ENCODE results near the gene TMEM87B.
"Not testable (repeated sequence)": the region's sequence is repeated elsewhere in the genome, so short reads cannot be mapped to it uniquely, and the experiment has no call there.

The TMEM87B gene

DNA sequence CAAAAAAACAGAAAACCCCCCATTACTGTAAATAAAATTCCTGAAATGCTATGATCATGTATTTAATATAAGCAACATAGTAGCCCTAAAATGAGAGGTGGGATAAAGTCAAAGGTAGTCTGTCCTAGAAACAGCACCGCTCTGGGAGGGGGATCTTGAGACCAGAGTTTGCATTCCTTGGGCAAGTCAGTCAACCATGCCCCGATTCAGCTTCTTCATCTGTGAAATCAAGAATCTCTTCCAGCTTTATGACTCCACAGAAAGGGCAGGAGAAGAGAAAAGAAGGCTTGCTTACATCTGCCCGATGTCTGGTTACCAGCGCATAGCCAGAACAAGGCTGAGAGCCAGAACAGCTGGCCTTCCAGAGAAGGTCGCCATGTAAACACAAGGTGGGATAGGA, 81.0 kb downstream of the TMEM87B start:
- DNase-seq = no peak

DNA sequence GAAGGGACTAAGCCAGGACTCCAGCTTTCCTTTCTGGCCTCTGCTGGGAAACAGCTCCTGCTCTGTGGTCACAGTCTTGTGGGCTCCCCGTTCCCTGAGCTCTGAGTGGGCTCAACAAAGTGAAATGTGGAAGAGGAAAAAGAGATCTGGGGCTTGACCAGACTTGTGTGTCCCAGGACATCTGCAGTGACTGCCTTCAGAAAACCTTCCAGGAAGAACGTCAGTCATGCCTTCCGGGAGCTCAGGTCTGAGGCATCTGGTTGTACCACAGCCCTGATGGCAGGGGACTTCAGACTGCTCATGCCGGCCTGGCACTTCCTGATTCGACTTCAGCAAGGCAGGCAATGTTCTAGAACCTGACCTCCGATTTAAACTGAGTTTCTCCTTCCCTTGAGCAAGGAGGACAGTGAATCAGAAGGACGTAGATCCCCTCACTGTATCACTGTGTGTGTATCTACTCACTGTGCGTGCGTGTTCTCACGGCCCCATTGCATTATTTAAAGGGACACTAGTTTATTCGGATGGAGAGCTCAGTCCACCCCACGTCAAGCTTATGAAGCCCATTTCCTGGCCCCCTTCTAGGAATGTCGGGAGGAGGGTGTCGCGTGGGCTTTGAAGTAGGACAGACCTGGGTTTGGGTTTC, 82.6 kb downstream of the TMEM87B start:
- DNase-seq = no peak

DNA sequence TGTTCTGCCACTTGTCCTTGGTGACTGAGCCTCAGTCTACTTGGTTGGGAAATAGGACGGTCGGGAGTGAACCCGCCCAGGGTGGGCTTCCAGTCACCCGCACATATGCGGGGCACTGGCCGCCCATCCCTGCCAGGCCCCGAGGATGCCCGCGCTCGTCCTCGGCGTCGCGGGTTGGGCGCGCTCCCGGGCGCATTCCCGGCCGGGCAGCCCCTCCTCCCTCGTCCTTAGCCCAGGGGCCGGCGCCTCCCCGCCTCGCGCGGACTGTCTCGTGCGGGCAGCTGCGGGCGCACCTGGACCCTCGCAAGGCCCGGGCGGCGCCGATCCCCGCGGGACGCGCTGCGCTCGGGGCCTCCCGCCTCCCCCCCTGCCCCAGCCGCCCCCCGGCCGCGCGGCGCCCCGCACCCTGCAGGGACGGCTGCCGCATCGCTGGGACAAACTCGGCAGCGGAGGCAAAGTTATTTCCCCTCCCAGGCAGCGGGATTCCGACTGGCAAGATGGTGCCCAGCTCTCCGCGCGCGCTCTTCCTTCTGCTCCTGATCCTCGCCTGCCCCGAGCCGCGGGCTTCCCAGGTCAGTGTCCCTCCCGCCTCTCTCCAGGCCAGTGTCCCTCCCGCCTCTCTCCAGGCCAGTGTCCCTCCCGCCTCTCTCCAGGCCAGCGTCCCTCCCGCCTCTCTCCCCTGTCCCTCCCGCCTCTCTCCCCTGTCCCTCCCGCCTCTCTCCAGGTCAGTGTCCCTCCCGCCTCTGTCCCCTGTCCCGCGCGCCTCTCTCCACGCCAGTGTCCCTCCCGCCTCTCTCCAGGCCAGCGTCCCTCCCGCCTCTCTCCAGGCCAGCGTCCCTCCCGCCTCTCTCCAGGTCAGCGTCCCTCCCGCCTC, 83.3 kb downstream of the TMEM87B start, which contains the start of gene FBLN7:
TSS of gene FBLN7 (plus strand) at position 227 of the 874 bp plus-strand sequence. CDS start at position 498, 271 bp downstream.
- DNase-seq = peak; percentile 18

DNA sequence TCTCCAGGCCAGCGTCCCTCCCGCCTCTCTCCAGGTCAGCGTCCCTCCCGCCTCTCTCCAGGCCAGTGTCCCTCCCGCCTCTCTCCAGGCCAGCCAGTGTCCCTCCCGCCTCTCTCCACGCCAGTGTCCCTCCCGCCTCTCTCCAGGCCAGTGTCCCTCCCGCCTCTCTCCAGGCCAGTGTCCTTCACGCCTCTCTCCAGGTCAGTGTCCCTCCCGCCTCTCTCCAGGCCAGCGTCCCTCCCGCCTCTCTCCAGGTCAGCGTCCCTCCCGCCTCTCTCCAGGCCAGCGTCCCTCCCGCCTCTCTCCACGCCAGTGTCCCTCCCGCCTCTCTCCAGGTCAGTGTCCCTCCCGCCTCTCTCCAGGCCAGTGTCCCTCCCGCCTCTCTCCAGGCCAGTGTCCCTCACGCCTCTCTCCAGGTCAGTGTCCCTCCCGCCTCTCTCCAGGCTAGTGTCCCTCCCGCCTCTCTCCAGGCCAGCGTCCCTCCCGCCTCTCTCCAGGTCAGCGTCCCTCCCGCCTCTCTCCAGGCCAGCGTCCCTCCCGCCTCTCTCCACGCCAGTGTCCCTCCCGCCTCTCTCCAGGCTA, 84.1 kb downstream of the TMEM87B start:
- not testable (repeated sequence) for DNase-seq

DNA sequence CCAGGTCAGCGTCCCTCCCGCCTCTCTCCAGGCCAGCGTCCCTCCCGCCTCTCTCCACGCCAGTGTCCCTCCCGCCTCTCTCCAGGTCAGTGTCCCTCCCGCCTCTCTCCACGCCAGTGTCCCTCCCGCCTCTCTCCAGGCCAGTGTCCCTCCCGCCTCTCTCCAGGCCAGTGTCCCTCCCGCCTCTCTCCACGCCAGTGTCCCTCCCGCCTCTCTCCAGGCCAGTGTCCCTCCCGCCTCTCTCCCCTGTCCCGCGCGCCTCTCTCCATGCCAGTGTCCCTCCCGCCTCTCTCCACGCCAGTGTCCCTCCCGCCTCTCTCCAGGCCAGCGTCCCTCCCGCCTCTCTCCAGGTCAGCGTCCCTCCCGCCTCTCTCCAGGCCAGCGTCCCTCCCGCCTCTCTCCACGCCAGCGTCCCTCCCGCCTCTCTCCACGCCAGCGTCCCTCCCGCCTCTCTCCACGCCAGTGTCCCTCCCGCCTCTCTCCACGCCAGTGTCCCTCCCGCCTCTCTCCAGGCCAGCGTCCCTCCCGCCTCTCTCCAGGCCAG, 84.7 kb downstream of the TMEM87B start:
- not testable (repeated sequence) for DNase-seq

DNA sequence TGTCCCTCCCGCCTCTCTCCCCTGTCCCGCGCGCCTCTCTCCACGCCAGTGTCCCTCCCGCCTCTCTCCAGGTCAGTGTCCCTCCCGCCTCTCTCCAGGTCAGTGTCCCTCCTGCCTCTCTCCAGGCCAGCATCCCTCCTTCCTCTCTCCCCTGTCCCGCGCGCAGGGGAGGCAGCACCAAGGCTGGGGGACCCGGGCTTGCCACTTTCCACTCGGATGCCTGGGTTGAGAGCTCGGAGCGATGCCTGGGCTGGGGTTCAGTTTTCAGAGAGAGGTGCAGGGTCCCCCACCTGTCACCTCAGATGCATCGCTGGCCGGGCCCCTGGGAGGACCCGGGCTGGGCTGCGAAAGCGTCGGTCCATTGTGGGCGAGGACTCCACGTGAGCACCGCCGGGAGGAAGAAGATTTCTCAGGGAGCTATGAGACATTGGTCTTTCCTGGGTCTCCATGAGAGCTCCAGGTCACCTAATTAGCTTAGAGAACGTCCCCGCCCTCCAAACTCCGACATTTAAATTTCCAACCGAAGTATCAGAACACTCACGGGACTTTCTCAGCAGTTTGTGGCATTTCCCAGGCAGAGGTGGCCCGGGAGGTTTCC, 85.2 kb downstream of the TMEM87B start:
- no peak for DNase-seq

DNA sequence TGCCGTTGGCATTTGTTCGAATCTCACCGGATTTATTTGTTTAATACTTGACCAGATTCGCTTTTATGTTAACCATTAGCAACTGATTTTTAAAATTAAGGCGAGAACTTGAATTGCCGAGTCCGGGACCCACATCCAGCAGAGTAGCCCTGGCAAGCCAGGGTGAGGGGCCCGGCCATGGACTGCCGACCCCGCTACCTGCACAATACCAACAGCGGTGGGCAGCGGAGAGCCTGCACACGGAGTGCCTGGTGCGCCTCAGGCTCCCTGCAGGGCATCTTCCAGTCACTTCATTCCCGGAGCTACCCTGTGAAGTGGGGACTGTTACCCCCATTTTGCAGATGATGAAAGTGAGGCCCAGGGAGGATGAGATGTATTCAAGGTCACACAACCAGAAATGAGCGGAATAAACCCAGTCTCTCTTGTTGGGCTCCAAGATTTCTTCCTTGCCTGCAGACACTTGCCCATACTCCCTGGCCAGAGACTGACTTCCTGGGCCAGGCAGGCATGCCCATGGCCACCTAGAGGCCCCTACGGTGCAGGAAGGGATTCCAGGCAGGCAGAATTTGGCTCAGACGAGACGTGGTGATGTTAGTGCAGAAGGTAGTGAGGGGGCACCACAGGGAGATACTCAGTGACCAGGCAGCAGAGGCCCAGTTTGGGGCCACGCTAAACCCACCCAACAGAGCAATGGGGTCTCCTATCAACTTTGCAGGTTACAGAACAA, 86.0 kb downstream of the TMEM87B start:
- DNase-seq = no peak

DNA sequence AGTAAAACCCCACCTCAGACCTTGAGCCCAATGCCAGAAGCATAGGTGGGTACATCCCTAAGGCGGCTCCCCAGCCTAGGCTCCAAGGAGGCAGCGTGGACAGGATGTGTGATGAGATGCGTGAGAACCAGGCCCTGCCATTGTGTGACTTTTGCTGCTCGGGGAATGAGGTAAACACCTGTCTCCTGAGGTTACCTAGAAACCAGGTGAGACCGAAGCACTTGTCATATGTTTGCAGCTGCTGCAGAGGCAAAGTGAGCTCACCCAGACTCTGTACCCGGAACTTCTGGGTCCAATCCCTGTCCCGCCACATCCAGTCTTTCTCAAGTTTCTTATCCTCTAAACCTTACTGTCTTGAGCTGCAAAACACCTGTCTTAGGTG, 86.5 kb downstream of the TMEM87B start:
- DNase-seq = peak; percentile 63

DNA sequence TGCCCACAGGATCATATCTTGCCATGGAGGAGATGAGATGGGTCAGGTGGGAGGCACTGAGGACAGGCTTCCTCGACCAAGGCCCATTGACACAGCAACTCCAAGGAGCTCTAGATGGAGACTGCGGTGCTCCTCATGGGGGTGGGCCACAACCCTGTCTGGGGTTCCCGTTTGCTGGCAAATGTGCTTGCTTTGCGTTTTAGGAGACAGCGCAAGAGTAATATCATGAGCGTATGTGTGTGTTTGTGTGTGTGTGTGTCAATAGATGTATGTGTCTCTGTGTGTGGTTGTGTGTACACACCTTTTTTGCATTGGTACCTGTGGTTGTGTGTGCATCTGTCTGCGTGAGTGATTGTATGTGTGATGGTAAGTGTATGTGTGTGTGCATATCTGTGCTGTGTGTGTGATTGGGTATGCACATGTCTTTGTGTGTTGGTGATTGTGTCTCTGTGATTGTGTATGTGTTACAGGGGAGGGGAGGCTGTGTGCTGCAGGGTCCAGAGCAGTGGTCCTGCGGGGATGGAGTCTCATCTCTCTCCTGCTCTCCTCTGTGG, 87.5 kb downstream of the TMEM87B start:
- DNase-seq = no peak

DNA sequence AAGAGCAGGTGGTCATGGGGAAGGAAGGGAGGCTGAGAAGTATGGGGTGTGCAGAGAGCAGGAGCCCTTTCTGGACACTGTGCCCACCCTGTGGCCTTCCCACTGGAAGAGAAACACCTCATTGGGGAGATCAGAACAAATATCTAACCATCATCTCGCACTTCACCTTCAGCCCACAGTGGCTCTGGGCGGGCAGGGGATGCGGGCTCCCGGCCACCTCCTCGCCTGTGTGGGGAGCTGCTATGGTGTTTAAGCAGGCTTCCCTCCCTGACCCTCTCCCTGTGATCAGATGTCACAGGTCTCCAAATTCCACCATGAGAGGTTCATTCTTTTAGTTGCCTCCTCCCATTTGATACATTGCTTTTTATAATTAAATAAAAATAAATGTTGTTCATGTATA, 88.1 kb downstream of the TMEM87B start:
- DNase-seq = no peak

DNA sequence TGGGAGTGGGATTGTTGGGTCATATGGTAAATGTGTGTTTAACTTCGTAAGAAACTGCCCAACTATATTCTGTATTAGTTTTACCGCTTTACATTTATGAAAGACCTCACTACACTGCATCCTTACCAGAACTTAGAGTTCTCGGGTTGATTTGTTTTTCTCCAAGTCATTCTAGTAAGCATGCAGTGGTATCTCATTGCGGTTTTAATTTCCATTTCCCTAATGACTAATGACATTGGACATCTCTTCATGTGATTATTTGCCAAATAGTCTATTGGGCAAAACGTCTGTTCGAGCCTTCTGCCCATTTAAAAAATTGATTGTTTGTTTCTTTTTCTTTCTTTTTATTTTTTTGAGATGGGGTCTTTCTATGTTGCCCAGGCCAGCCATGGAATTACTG, 89.9 kb downstream of the TMEM87B start:
- DNase-seq = no peak

DNA sequence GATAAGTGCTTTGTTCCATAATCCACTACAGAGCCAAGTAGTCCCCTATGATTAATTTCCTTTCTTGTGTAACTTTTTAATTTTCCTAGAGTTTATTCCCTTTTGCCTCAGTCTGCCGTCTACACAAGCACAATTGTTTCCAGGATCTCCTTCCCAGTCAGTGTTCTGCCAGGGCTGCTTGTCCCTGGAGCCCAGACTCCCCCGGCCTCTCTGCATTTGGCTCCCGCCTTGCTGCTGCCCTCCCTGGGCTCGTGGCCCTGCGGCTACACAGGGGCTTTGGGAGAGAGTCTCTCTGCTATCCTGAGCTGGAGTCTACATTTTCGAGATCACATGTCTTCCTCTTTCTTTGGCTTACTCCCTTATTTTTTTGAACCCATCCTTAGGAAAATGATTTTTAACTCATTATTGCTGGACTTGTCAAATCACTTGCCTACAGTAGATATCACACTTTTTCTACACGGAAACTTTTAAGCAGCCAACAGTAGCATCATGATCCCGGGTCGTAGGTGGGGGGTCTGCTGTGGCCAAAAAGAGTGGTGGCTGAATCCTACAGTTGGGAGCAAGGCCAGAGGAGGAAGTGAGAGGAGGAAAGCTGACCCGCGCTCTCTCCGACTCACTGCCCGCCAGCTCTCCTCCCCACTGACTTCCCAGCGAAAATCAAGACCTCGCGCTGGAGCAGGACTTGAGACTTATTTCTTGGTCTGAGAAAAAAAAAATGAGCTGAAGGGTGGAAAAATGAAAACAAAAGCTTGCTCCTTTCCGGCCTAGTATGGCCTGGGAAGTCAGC, 92.5 kb downstream of the TMEM87B start:
- DNase-seq = no peak

DNA sequence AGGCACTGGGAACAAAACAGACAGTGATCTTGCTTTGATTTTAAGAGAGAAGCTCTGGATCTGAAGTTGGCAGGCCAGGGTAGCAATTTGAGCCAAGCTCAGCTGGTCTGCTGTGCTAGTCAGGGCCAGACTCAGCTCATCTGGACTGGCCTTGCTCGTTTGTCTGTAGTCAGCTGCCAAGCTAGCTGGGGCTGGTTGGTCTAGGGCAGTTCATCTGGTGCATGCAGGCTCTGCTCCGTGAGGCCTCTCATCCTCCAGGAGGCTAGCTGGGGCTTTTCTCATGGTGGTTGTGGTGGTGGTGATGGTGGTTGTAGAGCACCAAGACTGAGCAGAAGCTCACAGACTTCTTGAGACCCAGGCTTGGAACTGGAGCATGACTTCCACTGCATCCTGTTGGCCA, 93.4 kb downstream of the TMEM87B start:
- DNase-seq = no peak

DNA sequence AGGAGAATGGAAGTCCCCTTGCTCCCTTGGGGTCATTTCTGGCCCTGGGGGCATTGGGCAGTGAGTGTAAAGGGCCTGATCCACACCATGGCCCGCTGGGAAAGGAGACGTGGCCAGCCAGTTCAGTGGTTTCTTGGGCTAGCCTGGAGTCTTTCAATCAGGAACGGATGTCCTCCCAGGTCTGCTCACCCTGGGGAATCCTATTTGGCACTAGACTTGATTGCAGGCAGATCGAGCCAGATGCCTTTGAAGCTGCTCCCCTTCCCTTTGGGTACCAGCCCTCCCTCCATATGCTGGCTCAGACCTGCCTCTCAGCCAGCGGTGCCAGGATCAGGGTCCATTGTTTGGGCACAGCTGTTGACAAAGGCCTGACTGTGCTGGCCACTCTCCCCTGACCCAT, 94.1 kb downstream of the TMEM87B start:
- DNase-seq = no peak

DNA sequence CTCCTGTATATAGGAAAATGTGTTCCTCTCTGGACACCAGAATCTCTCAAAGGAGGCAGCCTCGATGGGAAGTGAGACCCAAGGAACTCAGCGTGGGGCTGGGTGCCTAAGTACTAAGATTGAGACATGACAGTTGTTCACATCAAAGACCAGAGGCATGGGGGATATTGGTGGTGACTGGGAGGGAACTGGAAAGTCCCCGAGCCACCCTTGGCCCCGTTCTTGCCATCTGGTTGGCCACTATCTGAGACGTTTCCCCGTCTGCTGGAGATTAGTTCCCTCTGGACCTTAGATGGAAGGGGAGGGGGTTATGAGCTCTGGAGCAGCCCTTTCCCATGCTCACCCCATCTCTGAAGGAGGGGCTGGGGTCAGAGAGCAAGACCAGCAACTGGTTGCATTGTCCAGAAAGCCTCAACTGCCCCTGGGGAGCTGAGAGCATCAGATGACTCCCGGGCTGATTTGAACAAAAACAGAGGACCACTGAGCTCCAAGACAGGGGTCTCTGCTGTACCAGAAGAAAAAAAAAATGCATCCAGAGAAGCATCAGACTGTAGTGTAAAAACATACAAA, 94.9 kb downstream of the TMEM87B start:
- no peak for DNase-seq

DNA sequence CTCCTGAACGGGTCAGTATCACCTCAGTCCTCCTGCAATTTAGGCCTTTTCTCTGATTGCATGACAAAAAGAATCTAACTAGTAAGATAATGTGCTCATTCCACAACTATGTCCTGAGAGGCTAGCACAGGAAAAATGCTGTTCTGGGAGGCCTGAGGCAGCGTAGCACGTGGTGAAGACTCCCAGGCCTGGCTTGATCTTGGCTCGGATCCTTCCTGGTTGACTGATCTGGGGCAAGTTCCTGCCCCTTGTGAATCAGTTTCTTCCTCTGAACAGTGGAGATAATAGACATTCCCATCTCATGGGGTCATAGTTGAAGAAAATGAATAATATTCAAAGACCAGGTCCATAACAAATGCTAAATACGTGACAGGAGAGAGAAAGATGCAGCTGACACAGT, 95.4 kb downstream of the TMEM87B start:
- DNase-seq = no peak

DNA sequence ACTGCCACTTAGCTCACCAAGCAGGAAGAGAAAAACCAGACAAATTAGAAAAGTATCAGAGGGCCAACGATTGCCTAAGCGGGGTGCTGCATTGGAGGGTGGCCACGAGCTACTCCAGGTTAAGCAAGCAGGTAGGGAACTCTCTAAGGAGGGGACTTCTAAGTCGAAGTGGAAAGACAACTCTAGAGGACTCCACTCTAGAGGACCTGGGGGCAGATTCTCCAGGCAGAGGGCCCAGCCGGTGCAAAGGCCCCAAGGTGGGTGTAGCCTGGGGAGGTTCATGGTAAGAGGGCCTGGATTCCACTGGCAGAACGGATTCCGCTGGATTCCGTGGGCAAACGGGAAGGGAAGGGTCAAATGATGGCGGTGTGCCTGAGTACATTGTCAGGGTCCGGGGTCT, 95.8 kb downstream of the TMEM87B start:
- DNase-seq = no peak

DNA sequence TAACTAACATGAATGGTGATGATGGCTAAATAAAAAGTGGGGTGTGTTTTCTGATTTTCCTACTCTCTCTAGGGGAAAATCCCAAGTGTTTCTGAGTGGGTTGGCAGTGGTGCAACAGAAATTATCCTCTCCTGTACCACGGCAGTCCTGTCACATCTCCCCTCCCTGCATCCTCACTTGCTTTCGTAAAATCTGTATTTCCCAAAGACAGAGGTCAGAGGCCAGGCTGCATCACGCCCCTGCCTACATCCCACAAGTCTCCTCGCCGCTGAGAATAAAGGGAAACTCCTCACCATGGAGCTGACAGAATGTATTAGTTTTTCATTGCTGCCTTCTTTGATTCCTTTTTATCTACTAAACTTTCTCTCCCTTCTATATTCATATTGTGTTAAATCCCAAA, 96.2 kb downstream of the TMEM87B start:
- no peak for DNase-seq

DNA sequence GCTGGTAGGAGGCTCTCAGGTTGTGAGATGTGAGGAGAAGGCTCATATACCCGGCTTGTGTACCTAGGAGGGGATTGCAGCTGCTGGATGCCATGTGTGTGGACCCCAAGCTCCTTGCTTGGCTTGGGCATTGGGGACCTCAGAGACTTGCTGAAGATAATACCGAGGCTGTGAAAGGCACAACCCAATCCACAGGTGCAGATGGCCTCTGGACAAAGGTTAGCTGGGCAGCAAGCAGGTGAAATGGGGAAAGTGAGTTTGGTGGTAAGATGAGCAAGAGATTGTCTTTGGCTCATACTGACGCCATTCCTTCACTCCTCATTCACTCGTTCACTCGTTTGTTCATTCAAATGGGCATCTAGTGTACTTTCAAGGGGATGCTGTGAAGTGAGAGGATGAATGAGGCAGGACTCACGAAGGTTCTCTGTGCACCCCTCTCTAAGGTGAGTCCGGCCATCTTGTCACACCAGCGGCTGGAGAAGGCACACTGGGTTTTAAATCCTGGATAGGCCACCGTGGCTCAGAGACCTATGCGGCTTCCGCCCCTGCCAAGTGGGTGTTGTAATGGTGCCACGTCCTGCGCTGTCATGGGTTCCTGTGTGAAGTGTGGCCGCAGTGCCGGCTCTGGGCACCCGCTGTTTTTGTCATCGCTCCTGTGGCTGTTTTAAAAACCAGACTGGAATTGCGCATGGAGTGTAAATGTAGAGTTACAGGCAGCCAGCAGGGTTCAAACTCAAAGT, 96.8 kb downstream of the TMEM87B start:
- DNase-seq = no peak

DNA sequence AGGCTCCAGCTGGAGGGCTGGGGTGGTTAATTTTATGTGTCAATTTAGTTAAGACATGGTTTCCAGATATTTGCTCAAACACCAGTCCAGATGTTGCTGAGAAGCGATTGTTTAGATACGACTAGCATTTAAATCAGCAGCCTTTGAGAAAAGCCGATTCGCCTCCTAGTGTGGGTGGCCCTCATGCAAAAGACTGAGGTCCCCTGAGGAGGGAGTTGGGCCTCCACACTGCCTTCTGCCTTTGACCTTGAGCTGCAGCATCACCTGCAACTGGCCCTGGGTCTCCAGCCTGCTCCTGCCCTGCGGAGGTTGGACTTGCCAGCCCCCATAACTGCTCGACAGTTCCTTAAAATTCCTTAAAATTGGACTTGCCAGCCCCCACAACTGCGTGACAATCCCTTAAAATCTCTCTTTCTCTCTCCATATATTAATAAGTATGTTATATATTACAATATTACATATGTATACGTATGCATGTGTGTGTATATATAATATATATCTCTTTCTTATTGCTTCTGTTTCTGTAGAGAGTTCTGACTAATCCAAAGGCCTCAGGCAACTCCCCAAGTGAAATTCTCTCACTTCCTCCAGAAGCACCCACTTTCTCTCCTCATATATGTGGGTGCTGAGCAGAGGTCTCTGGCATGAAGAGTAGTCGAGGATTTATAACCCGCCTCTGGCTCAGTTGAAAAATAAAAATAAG, 97.6 kb downstream of the TMEM87B start:
- no peak for DNase-seq

Data from NCI-H774 (cell line).